NB4 (cell line): Measurements from ENCODE around the gene MRPS22.
A peak's percentile ranks its signal among the peaks of the same experiment; 100 is the strongest.
"Not testable (repeated sequence)": the region's sequence is repeated elsewhere in the genome, so short reads cannot be mapped to it uniquely, and the experiment has no call there.

Experiments
- DNase-seq: peaks from one replicate; pipeline ENCODE4 v3.0.0; 2010; ENCODE audit warnings: low read depth
- H3K4me3 ChIP-seq: one replicate; pipeline ENCODE4 v1.5.1; 2011; ENCODE audit warnings: mild to moderate bottlenecking, low read depth, low read length, moderate library complexity
- CTCF ChIP-seq: IDR thresholded peaks from one replicate; pipeline ENCODE4 v1.5.1; 2012; ENCODE audit warnings: low read depth, low read length
- MAX ChIP-seq: IDR thresholded peaks from 2 replicates; pipeline ENCODE4 v1.6.1; 2011; ENCODE audit warnings: low read depth, low read length
- MYC ChIP-seq: IDR thresholded peaks from 2 replicates; pipeline ENCODE4 v1.6.1; 2011; ENCODE audit warnings: low read depth, low read length
- POLR2A ChIP-seq: IDR thresholded peaks from 2 replicates; pipeline ENCODE4 v1.6.1; 2011; ENCODE audit warnings: mild to moderate bottlenecking; ENCODE audit not compliant: insufficient read length; ENCODE audit errors: extremely low read depth

The MRPS22 gene

GRCh38 chr3:139389552-139390368 lies 45.9 kb downstream of the MRPS22 start, which contains the start of gene COPB2:
Gene COPB2 (minus strand): TSS chr3:139389647. CDS start chr3:139389550, 97 bp downstream.
- DNase-seq: peak; percentile 97
- TF ChIP-seq POLR2A (peak; percentile 71), MYC (peak; percentile 26; the same call in 1 of the 2 replicates), CTCF (no peak), MAX (peak; percentile 52; the same call in 1 of the 2 replicates)
- peak within 1 kb of the TSS; percentile 97 for H3K4me3 ChIP-seq

GRCh38 chr3:139394116-139394515 lies 50.3 kb downstream of the MRPS22 start:
- DNase-seq: peak; percentile 29
- no peak overlapping the region for H3K4me3 ChIP-seq
- no peak for TF ChIP-seq MYC
- TF ChIP-seq CTCF: no peak
- no peak for TF ChIP-seq POLR2A
- TF ChIP-seq MAX: no peak

- no peak for DNase-seq
- TF ChIP-seq POLR2A (no peak), MAX (no peak), CTCF (no peak), MYC (no peak)
- H3K4me3 ChIP-seq: no peak overlapping the region
Measured at GRCh38 chr3:139396707-139397106, 52.9 kb downstream of the MRPS22 start.

GRCh38 chr3:139401155-139401554 lies 57.3 kb downstream of the MRPS22 start:
- H3K4me3 ChIP-seq, DNase-seq: not testable (repeated sequence)
